ENCODE data around the gene CSTB.
A peak's percentile ranks its signal among the peaks of the same experiment; 100 is the strongest.

CSTB gene

GRCh38 chr21:43760391-43760958 is 15.6 kb downstream of the CSTB start:
- Mint-ChIP-seq H3K27me3 (ENCODE audit: low read depth, poor library complexity) (no peaks in the 10 kb centered on the region), H3K4me3 (no peak overlapping the region), H3K9me3 (no peaks in the 10 kb centered on the region), H3K4me1 (peaks cover 21% of the 10 kb centered on the region), H3K27ac (no peak overlapping the region), H3K36me3 (ENCODE audit: low read depth) (peaks cover 18% of the 10 kb centered on the region)
- TF ChIP-seq CTCF (IDR thresholded peaks at IDR 0.05): no peak
- no peak for DNase-seq

- H3K27ac Mint-ChIP-seq: no peak overlapping the region
- peaks cover 21% of the 10 kb centered on the region for H3K4me1 Mint-ChIP-seq
- no peak for DNase-seq
- no peak overlapping the region for H3K4me3 Mint-ChIP-seq
- no peaks in the 10 kb centered on the region for H3K9me3 Mint-ChIP-seq
- H3K27me3 Mint-ChIP-seq (ENCODE audit: low read depth, poor library complexity): no peaks in the 10 kb centered on the region
- H3K36me3 Mint-ChIP-seq (ENCODE audit: low read depth): peaks cover 19% of the 10 kb centered on the region
- no peak for TF ChIP-seq CTCF (IDR thresholded peaks at IDR 0.05)
Observed at GRCh38 chr21:43759651-43760050, 16.5 kb downstream of the CSTB start.

GRCh38 chr21:43758811-43759210 is 17.3 kb downstream of the CSTB start:
- H3K27me3 Mint-ChIP-seq (ENCODE audit: low read depth, poor library complexity): no peaks in the 10 kb centered on the region
- H3K4me1 Mint-ChIP-seq: peaks cover 21% of the 10 kb centered on the region
- peak overlapping the region; percentile 83 for H3K27ac Mint-ChIP-seq
- no peak for TF ChIP-seq CTCF (IDR thresholded peaks at IDR 0.05)
- no peaks in the 10 kb centered on the region for H3K9me3 Mint-ChIP-seq
- H3K4me3 Mint-ChIP-seq: no peak overlapping the region
- DNase-seq: no peak
- peaks cover 27% of the 10 kb centered on the region for H3K36me3 Mint-ChIP-seq (ENCODE audit: low read depth)

GRCh38 chr21:43758111-43758641 is 17.9 kb downstream of the CSTB start:
- Mint-ChIP-seq H3K27ac (peak overlapping the region; percentile 83), H3K9me3 (no peaks in the 10 kb centered on the region)
- no peak for DNase-seq

GRCh38 chr21:43757601-43758000 is 18.5 kb downstream of the CSTB start:
- no peaks in the 10 kb centered on the region for H3K27me3 Mint-ChIP-seq (ENCODE audit: low read depth, poor library complexity)
- DNase-seq: no peak
- no peak for TF ChIP-seq CTCF (IDR thresholded peaks at IDR 0.05)
- peaks cover 23% of the 10 kb centered on the region for H3K36me3 Mint-ChIP-seq (ENCODE audit: low read depth)
- H3K27ac Mint-ChIP-seq: peak overlapping the region; percentile 83
- H3K4me1 Mint-ChIP-seq: peaks cover 21% of the 10 kb centered on the region
- H3K4me3 Mint-ChIP-seq: no peak overlapping the region
- no peaks in the 10 kb centered on the region for H3K9me3 Mint-ChIP-seq

More at GRCh38 chr21:43758111-43758641, 17.9 kb downstream of the CSTB start:
- no peaks in the 10 kb centered on the region for H3K27me3 Mint-ChIP-seq (ENCODE audit: low read depth, poor library complexity)
- peaks cover 21% of the 10 kb centered on the region for H3K4me1 Mint-ChIP-seq
- peak overlapping the region; percentile 25 for H3K4me3 Mint-ChIP-seq
- H3K36me3 Mint-ChIP-seq (ENCODE audit: low read depth): peaks cover 27% of the 10 kb centered on the region
- TF ChIP-seq CTCF (IDR thresholded peaks at IDR 0.05): no peak
